ENCODE measurements around the gene RPS25. TPM values are rescaled to one million over a fixed set of nuclear protein-coding genes. Genes with fewer than 3 reads are reported as not detected.
"Not testable (repeated sequence)": the region's sequence is repeated elsewhere in the genome, so short reads cannot be mapped to it uniquely, and the experiment has no call there.

The RPS25 gene
- total RNA-seq, 1 donor from 2014 or later: 2,482 TPM

- no peaks in the 10 kb centered on the region for H3F3A ChIP-seq (ENCODE audit: low read depth)
- no peak within 1 kb of the TSS for H2AFZ ChIP-seq (replicated peaks)
- Mint-ChIP-seq H3K4me3 (no peak within 1 kb of the TSS), H3K36me3 (peaks cover 2% of the 10 kb centered on the region), H3K27me3 (ENCODE audit: insufficient read depth, low read depth) (peaks cover 3% of the 10 kb centered on the region), H3K9me3 (peaks cover 8% of the 10 kb centered on the region), H3K4me1 (peaks cover 6% of the 10 kb centered on the region), H3K27ac (no peak within 1 kb of the TSS)
- H3K79me2 ChIP-seq (ENCODE audit: low read depth): no peaks in the 10 kb centered on the region
- no peak for DNase-seq (ENCODE audit: low spot score)
- TF ChIP-seq EZH2phosphoT487 (IDR thresholded peaks at IDR 0.05): no peak
- TF ChIP-seq CTCF (IDR thresholded peaks at IDR 0.05): no peak
- no peak for TF ChIP-seq EZH2 (IDR thresholded peaks at IDR 0.05)
- H3K27ac ChIP-seq: no peak within 1 kb of the TSS
- peaks cover 4% of the 10 kb centered on the region for H3K4me1 ChIP-seq
- H3K27me3 ChIP-seq: no peaks in the 10 kb centered on the region
- no peaks in the 10 kb centered on the region for H3K36me3 ChIP-seq
- H4K20me1 ChIP-seq (ENCODE audit: low read depth): no peaks in the 10 kb centered on the region
- H3K4me2 ChIP-seq: no peak within 1 kb of the TSS
- no peak within 1 kb of the TSS for H3K9ac ChIP-seq
- H3K4me3 ChIP-seq: no peak within 1 kb of the TSS
- no peaks in the 10 kb centered on the region for H3K9me3 ChIP-seq (ENCODE audit: low read depth)
Measured at GRCh38 chr11:118971646-118972045, 46.5 kb downstream of the RPS25 start, which contains the start of gene FOXR1. TSS of gene FOXR1 (plus strand) at chr11:118971761. CDS start at chr11:118971932, 171 bp downstream.

GRCh38 chr11:118969508-118969907 lies 48.6 kb downstream of the RPS25 start:
- H3K27me3 ChIP-seq; H3F3A ChIP-seq (ENCODE audit: low read depth); H3K27me3 Mint-ChIP-seq (ENCODE audit: insufficient read depth, low read depth); H3K4me2 ChIP-seq; H3K36me3 Mint-ChIP-seq; H3K36me3 ChIP-seq; H3K4me3 Mint-ChIP-seq; H3K9me3 ChIP-seq (ENCODE audit: low read depth); H4K20me1 ChIP-seq (ENCODE audit: low read depth); H3K27ac Mint-ChIP-seq; H3K4me1 ChIP-seq; H3K4me3 ChIP-seq; H3K4me1 Mint-ChIP-seq; H3K27ac ChIP-seq; H2AFZ ChIP-seq (replicated peaks); H3K9ac ChIP-seq; H3K79me2 ChIP-seq (ENCODE audit: low read depth); DNase-seq (ENCODE audit: low spot score); H3K9me3 Mint-ChIP-seq: not testable (repeated sequence)

Small RNAs within 50 kb of the gene (microRNA-seq; reads per million reads assigned to microRNA genes)
- not detected for gene MIR3656

Small RNAs within 50 kb of the gene (small RNA-seq; reads per million reads assigned to genes)
- not detected for gene AP003392.2
- gene RF00017: not detected
- not detected for gene RF00019

Other genes starting within 250 kb of the RPS25 start
- gene DDX6, start 227.2 kb downstream of the RPS25 start, total RNA-seq (ENCODE audit: low replicate concordance): 191 and 332 TPM in 2 replicates
- gene CXCR5, start 134.5 kb downstream of the RPS25 start, total RNA-seq (ENCODE audit: low replicate concordance): not detected in 2 replicates
- gene BCL9L, start 92.4 kb downstream of the RPS25 start, total RNA-seq (ENCODE audit: low replicate concordance): 3.0 and 7.2 TPM in 2 replicates
- gene UPK2, start 62.0 kb downstream of the RPS25 start, total RNA-seq (ENCODE audit: low replicate concordance): 0.43 TPM in 1 of 2 replicates, not detected in the other
- gene FOXR1, start 46.6 kb downstream of the RPS25 start, total RNA-seq (ENCODE audit: low replicate concordance): not detected in 2 replicates
- 42.9 and 46.4 TPM in 2 replicates for gene CENATAC, start 20.2 kb downstream of the RPS25 start, total RNA-seq (ENCODE audit: low replicate concordance)
- gene TRAPPC4, start 423 bp upstream of the RPS25 start, total RNA-seq (ENCODE audit: low replicate concordance): 53.5 and 59.5 TPM in 2 replicates
- 55.2 and 89.0 TPM in 2 replicates for gene SLC37A4, start 12.5 kb upstream of the RPS25 start, total RNA-seq (ENCODE audit: low replicate concordance)
- 129 and 203 TPM in 2 replicates for gene HYOU1, start 38.9 kb upstream of the RPS25 start, total RNA-seq (ENCODE audit: low replicate concordance)
- 10.4 and 20.7 TPM in 2 replicates for gene VPS11, start 49.5 kb upstream of the RPS25 start, total RNA-seq (ENCODE audit: low replicate concordance)
- 30.0 and 31.1 TPM in 2 replicates for gene HMBS, start 66.5 kb upstream of the RPS25 start, total RNA-seq (ENCODE audit: low replicate concordance)
- 13.4 and 24.3 TPM in 2 replicates for gene DPAGT1, start 83.5 kb upstream of the RPS25 start, total RNA-seq (ENCODE audit: low replicate concordance)
- 1.5 and 3.7 TPM in 2 replicates for gene C2CD2L, start 89.0 kb upstream of the RPS25 start, total RNA-seq (ENCODE audit: low replicate concordance)
- gene HINFP, start 103.2 kb upstream of the RPS25 start, total RNA-seq (ENCODE audit: low replicate concordance): 32.5 and 47.3 TPM in 2 replicates
- 0.24 and 0.65 TPM in 2 replicates for gene ABCG4, start 130.7 kb upstream of the RPS25 start, total RNA-seq (ENCODE audit: low replicate concordance)
- gene NLRX1, start 150.4 kb upstream of the RPS25 start, total RNA-seq (ENCODE audit: low replicate concordance): 10.2 and 34.8 TPM in 2 replicates
- 0.12 TPM in 1 of 2 replicates, not detected in the other for gene NHERF4, start 167.1 kb upstream of the RPS25 start, total RNA-seq (ENCODE audit: low replicate concordance)
- 20.7 and 20.8 TPM in 2 replicates for gene CBL, start 188.0 kb upstream of the RPS25 start, total RNA-seq (ENCODE audit: low replicate concordance)

Data from neural progenitor cell (in vitro differentiated cells).